NCI-H1417 (cell line): Measurements from ENCODE around the gene ATF3.

ENCODE experiments used
- DNase-seq, 3 experiments: peaks; one replicate each; lab custom pipeline; 2025; lab: John Stamatoyannopoulos, UW

The ATF3 gene, protein sequence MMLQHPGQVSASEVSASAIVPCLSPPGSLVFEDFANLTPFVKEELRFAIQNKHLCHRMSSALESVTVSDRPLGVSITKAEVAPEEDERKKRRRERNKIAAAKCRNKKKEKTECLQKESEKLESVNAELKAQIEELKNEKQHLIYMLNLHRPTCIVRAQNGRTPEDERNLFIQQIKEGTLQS

DNA sequence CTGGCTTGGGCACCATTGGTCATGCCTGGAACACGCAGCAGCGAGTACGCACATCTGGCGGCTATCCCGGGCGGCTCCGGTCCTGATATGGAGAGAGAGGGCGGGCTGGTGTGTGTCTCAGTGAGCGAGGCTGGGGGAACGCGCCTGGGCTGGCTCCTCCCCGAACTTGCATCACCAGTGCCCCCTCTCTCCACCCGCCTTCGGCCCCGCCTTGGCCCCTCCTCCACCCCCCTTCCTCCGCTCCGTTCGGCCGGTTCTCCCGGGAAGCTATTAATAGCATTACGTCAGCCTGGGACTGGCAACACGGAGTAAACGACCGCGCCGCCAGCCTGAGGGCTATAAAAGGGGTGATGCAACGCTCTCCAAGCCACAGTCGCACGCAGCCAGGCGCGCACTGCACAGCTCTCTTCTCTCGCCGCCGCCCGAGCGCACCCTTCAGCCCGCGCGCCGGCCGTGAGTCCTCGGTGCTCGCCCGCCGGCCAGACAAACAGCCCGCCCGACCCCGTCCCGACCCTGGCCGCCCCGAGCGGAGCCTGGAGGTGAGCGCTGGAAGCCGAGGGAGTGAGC, at the start of gene ATF3:
TSS of gene ATF3 (plus strand) at position 370 of the 567 bp plus-strand sequence. CDS start 6,261 bp downstream, outside the sequence.
- peak; percentile 90 to 99 (median 93) for DNase-seq

DNA sequence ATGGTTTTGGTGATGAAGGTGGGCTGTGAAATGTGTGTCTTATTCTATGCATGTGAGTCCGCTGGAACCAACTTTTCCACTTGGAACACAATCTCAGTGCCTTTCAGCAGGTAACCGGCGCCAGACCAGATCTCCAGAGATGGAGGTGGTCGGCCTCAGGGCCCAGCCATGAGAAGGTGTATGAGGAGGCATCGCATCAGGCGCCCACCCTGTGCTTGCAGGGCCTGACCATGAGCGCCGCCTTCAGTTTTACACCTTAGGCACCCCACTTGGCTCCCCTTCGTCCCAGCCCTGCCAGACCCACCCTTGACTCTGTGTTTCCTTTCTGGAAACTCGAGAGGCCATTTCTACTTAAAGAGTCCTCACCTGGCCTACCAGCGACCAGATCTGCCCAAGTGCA, 48.6 kb upstream of the ATF3 start:
- no peak for DNase-seq

DNA sequence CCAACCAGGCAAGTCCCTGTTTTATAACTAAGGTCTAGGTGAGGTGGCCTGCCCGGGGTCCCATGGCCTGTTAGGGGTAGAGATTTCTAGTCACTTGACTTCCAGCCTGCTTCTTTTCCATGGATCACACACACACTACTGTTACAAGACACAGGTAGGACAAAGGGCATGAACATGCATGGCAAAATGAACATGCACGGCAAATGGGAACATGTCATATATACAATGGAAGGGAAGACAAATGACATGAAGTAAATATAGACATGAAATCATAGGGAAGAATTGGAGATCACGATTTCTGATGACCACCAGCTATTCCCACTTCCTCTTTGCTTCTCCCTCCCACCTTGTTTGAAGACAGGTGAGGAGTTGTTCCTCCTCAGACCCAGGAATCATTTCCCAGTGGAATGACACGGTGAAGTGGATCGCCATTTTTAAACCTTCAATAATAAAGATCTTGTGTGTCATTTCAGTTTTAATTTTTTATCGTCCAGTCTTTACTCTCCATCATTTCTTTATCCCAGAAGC, 47.6 kb upstream of the ATF3 start:
- no peak for DNase-seq

GRCh38 chr1:212561501-212561931, 47.0 kb upstream of the ATF3 start:
- DNase-seq: no peak

GRCh38 chr1:212562771-212563170, 45.8 kb upstream of the ATF3 start:
- DNase-seq: no peak

- no peak for DNase-seq
These were observed 43.5 kb upstream of the ATF3 start for GRCh38 chr1:212565079-212565478.

DNA sequence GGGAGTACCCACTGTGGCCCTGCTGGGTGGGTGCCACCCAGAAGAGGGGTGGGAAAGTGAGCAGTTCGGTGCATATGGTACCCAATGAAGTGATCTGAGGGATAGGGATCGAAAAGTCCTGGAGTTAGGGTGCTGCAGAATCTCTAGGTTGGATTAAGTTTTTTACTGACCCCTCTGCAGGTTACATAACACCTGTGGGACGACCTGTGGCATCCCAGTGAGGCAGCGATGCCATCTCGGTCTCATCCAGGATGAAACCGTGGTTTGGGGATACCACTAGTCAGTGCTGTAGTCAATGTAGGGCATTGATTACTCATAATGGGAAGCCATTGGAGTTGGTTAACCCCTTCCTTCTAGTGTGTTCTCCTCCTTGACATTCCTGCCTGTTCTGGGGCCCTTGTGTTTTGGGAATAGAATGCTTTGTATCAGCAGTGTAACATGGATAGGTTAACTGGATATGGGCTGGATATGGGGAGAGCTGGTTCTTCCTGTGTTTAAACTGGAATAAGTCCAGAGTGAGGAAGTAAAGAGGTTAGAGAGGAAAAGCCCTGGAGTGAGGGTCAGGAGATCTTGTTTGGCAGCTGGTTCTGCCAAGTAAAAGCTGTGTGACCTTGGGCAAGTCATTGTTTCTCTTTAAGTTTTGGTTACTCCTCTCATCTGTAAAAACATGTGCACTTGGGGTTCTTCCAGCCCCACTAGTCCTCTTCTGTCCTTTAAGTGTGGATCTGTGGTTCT, 42.8 kb upstream of the ATF3 start:
- no peak for DNase-seq

GRCh38 chr1:212566522-212567479, 41.8 kb upstream of the ATF3 start:
- DNase-seq: peak; percentile 63 to 89 (median 72)

DNA sequence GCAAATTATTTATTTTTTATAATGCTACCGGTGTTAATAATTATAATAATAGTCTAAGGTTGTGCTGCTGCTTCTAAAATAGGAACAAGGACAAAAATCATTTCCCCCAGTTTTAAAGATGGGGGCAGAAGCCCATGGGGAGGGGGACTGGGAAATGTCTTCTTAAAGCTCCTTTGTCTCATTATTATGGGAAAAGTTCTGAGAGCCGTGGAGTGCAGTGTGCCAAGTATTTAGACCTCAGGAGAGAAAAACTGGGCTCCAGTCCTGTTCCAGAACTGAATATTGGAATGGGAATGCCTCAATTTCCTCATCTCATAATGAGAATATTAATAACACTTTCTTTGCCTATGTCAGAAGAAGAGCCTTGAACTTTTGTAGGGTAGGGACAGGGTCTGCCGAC, 40.9 kb upstream of the ATF3 start:
- DNase-seq: no peak

DNA sequence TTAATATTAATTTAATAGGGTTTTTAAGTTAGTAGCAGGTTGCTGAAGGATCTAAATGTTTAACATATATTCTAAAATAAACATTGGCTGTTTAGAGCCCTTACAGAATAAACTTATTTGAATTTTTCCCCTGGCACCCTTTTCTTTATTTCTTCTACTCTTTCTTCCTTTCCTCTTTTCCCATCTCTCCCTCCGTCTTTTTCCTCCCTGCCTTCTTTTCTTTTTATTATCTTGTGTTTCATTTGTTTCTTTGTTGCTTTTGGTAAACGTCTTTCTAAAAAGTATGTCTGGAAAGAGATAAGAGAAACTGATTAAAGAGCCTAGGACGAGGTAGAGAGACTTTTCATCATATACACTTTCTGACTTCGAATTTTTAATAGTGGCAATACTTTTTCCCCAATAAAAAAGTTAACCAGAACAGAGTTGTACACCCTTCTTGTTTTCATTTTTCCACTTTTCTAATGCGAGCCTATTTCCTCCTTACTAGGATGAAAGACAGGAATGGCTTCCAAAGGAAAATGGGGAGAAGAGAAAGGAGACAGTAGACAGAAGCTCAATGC, 39.5 kb upstream of the ATF3 start:
- DNase-seq: no peak

- DNase-seq: no peak
These were observed 33.8 kb upstream of the ATF3 start for GRCh38 chr1:212574732-212575131.

GRCh38 chr1:212575333-212575732, 33.2 kb upstream of the ATF3 start:
- DNase-seq: no peak

DNA sequence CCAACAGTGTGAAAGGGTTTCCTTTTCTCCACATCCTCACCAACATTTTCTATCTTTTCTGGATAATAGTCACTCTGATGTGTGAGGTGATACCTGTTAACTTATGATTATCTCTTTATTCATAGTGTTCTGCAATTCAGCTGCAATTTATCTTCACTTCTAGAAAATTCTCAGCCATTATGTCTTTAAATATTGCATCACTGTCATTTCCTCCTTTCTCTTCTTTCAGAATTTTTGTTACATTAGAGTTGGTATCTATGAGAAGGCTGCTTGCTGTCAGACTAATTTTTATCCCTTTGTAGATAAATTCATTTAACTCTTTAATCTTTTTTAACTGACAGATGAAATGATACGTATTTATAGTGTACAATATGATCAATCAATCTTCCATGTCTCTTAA, 30.5 kb upstream of the ATF3 start:
- DNase-seq: no peak

- DNase-seq: no peak
These were observed 27.5 kb upstream of the ATF3 start for GRCh38 chr1:212581034-212581433.

- no peak for DNase-seq
These were observed 26.3 kb upstream of the ATF3 start for GRCh38 chr1:212582291-212582690.

- DNase-seq: no peak
These were observed 25.5 kb upstream of the ATF3 start for GRCh38 chr1:212582808-212583615.

DNA sequence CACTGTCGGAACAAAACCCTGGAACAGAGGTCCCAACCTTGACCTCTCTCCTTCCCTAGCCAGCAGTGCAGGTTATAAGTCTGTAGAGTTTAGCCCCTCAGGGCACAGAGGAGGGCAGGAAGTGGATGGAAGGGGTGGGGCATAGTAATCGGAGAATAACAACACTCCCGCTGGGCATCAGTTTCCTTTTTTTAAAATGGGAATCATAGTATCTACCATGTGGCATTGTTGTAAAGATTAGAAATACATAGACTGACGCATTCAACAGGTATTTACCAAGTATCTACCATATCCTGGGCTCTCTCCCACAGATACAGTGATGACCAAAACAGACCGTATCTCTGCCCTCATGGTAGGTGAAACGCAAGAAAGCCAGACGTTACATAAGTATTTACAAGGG, 24.9 kb upstream of the ATF3 start:
- DNase-seq: no peak

- DNase-seq: no peak
These were observed 24.3 kb upstream of the ATF3 start for GRCh38 chr1:212584092-212584886.

DNA sequence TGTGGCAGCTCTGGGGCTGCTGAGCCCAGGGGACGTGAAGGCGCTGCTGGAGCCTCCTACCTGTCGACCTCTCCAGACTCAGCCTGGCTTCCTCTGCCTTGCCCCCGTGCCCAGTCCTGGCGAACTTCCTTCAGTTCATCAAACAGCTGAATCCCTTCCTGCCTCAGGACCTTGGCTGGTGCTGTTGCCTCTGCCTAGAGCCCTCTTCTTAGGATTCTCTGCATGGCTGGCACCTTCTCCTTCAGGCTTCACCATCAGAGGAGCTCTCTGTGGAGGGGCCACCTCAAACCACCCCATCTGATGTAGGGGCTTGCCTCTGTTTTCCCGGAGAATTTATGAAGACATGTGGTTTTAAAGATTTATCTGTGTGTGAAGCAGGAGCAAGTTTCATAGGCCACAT, 23.4 kb upstream of the ATF3 start:
- DNase-seq: no peak
